PC-9 (cell line): ENCODE results near the gene ERN1.

Experiments
- EZH2 ChIP-seq: fragments of 200-600 bp; sonication (generic); IDR thresholded peaks from 2 replicates; pipeline ENCODE4 v1.8.0; 2017; ENCODE audit warnings: antibody characterized with exemption, low read depth
- TF ChIP-seq, protein P1 (sequence below): fragments of 200-600 bp; sonication (generic); conservative IDR thresholded peaks from 2 replicates; pipeline ENCODE4 v1.6.1; 2017; ENCODE audit warnings: mixed run types, antibody characterized with exemption, mild to moderate bottlenecking, moderate library complexity

DNA sequence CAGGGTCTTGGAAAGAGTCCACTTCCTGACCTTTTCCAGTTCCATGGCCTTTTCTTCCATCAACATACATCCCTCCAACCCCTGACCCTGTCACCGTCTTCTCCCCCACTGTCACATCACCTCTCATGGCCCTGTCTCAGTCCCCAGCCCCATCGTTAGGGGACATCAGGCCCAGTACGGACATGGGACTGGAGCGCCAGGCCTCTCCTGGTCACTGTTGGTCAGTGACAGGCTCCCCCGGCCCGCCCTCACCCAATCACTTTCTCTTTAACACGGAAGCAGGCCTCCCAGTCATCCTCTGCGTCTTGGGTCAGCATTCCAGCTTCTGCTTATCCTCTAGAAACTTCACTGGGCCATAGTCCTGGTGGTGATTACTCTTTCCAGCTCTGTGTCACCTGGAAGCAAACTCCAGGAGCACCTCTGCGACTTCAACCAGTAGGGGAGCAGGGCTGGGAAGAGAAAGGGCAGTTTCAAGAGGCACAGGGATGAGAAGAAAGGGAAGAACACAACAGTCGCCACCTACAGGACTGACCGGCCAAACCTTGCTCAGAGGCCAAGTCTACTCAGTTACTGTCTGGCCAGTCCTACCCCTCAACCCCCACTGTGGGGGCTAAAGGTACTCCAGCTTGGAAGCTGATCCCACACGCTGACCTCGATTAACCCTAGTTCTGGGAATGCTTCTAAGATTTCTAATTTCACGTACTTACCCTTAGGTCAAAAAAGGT lies 93.6 kb downstream of the ERN1 start:
- TF ChIP-seq, protein P1, sequence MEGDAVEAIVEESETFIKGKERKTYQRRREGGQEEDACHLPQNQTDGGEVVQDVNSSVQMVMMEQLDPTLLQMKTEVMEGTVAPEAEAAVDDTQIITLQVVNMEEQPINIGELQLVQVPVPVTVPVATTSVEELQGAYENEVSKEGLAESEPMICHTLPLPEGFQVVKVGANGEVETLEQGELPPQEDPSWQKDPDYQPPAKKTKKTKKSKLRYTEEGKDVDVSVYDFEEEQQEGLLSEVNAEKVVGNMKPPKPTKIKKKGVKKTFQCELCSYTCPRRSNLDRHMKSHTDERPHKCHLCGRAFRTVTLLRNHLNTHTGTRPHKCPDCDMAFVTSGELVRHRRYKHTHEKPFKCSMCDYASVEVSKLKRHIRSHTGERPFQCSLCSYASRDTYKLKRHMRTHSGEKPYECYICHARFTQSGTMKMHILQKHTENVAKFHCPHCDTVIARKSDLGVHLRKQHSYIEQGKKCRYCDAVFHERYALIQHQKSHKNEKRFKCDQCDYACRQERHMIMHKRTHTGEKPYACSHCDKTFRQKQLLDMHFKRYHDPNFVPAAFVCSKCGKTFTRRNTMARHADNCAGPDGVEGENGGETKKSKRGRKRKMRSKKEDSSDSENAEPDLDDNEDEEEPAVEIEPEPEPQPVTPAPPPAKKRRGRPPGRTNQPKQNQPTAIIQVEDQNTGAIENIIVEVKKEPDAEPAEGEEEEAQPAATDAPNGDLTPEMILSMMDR = 0 out of 2 replicates have a peak, but pooled peaks have one; percentile 16
- no peak for TF ChIP-seq EZH2
